DOHH2 (cell line): ENCODE measurements around the gene ZBTB4.

Experiments used
- H3F3A ChIP-seq: fragments of 200-600 bp; sonication (generic), shearing (Covaris generic); 2 replicates; pipeline ENCODE4 v1.6.0; 2016; ENCODE audit warnings: antibody characterized with exemption, mild to moderate bottlenecking; ENCODE audit not compliant: control insufficient read depth, insufficient read depth
- H3K27ac ChIP-seq: fragments of 200-600 bp; sonication (generic); 2 replicates; pipeline ENCODE4 v1.5.1; 2014; ENCODE audit warnings: low read depth, mild to moderate bottlenecking, low read length, moderate library complexity
- H3K27me3 ChIP-seq: fragments of 200-600 bp; sonication (generic); 2 replicates; pipeline ENCODE4 v1.6.1; 2014; ENCODE audit warnings: mild to moderate bottlenecking, low read length, mixed read lengths; ENCODE audit not compliant: control insufficient read depth
- H3K36me3 ChIP-seq: fragments of 200-600 bp; sonication (generic); 2 replicates; pipeline ENCODE4 v1.6.1; 2014; ENCODE audit warnings: mild to moderate bottlenecking, low read length, moderate library complexity, mixed read lengths; ENCODE audit not compliant: control insufficient read depth
- H3K4me1 ChIP-seq: fragments of 200-600 bp; sonication (generic); 2 replicates; pipeline ENCODE4 v1.6.1; 2014; ENCODE audit warnings: mild to moderate bottlenecking, low read length, mixed read lengths; ENCODE audit not compliant: control insufficient read depth
- H3K4me2 ChIP-seq: fragments of 200-600 bp; sonication (generic); 2 replicates; pipeline ENCODE4 v1.6.0; 2014; ENCODE audit warnings: mild to moderate bottlenecking, low read length, moderate library complexity
- H3K4me3 ChIP-seq: fragments of 200-600 bp; sonication (generic); 2 replicates; pipeline ENCODE4 v1.5.1; 2014; ENCODE audit warnings: mild to moderate bottlenecking, low read length, mixed read lengths
- H3K79me2 ChIP-seq: fragments of 200-600 bp; sonication (generic); 2 replicates; pipeline ENCODE4 v1.6.1; 2014; ENCODE audit warnings: mild to moderate bottlenecking, low read length, mixed read lengths; ENCODE audit not compliant: control insufficient read depth
- H3K9me2 ChIP-seq: fragments of 200-600 bp; sonication (generic); replicated peaks from 2 replicates; pipeline ENCODE4 v1.6.1; 2014; ENCODE audit warnings: mild to moderate bottlenecking, low read length, mixed read lengths; ENCODE audit not compliant: control insufficient read depth
- H3K9me3 ChIP-seq: fragments of 200-600 bp; sonication (generic); 2 replicates; pipeline ENCODE4 v1.6.1; 2014; ENCODE audit warnings: antibody characterized with exemption, low read length, mixed read lengths; ENCODE audit not compliant: control insufficient read depth, insufficient read depth
- H4K20me1 ChIP-seq: fragments of 200-600 bp; sonication (generic); 2 replicates; pipeline ENCODE4 v1.6.0; 2014; ENCODE audit warnings: low read depth, mild to moderate bottlenecking, antibody characterized with exemption, low read length, moderate library complexity; ENCODE audit not compliant: control insufficient read depth, insufficient read depth
- EZH2phosphoT487 ChIP-seq: fragments of 200-600 bp; sonication (generic); IDR thresholded peaks from 2 replicates; pipeline ENCODE4 v1.6.1; 2017; ENCODE audit warnings: borderline replicate concordance, mild to moderate bottlenecking, antibody characterized with exemption, low read length, moderate library complexity, mixed read lengths
- TF ChIP-seq, protein P1 (sequence below): fragments of 200-600 bp; sonication (generic); IDR thresholded peaks from one replicate; pipeline ENCODE4 v1.5.1; 2014; ENCODE audit warnings: antibody characterized with exemption, mild to moderate bottlenecking, low read depth, low read length; ENCODE audit not compliant: poor library complexity, severe bottlenecking

The ZBTB4 gene

DNA sequence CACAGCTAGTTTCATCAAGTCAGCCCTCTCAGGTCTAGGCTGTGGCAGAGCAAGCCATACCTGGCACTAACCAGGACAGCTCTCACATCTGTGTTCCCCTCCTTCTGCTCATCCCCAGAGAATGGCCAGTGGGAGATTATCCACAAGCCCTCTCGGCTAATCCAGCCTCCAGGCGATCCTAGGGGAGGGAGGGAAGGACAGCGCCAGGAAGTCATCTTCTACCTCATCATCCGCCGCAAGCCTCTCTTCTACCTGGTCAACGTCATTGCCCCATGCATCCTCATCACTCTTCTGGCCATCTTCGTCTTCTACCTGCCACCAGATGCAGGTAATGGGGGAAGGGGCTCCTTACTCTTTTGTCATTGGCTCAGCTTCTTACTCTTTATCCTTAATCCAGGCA is 31.0 kb downstream of the ZBTB4 start:
- Histone ChIP-seq H3K4me3 (no peak overlapping the region), H3K79me2 (no peaks in the 10 kb centered on the region), H3K27ac (no peak overlapping the region), H3K27me3 (peaks cover 31% of the 10 kb centered on the region), H3K9me2 (no peaks in the 10 kb centered on the region), H4K20me1 (no peaks in the 10 kb centered on the region; the same call in 1 of the 2 replicates), H3K36me3 (no peaks in the 10 kb centered on the region), H3F3A (no peaks in the 10 kb centered on the region), H3K4me2 (no peak overlapping the region), H3K9me3 (no peaks in the 10 kb centered on the region), H3K4me1 (peaks cover 14% of the 10 kb centered on the region)
- TF ChIP-seq, protein P1, sequence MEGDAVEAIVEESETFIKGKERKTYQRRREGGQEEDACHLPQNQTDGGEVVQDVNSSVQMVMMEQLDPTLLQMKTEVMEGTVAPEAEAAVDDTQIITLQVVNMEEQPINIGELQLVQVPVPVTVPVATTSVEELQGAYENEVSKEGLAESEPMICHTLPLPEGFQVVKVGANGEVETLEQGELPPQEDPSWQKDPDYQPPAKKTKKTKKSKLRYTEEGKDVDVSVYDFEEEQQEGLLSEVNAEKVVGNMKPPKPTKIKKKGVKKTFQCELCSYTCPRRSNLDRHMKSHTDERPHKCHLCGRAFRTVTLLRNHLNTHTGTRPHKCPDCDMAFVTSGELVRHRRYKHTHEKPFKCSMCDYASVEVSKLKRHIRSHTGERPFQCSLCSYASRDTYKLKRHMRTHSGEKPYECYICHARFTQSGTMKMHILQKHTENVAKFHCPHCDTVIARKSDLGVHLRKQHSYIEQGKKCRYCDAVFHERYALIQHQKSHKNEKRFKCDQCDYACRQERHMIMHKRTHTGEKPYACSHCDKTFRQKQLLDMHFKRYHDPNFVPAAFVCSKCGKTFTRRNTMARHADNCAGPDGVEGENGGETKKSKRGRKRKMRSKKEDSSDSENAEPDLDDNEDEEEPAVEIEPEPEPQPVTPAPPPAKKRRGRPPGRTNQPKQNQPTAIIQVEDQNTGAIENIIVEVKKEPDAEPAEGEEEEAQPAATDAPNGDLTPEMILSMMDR: no peak
- TF ChIP-seq EZH2phosphoT487: no peak

DNA sequence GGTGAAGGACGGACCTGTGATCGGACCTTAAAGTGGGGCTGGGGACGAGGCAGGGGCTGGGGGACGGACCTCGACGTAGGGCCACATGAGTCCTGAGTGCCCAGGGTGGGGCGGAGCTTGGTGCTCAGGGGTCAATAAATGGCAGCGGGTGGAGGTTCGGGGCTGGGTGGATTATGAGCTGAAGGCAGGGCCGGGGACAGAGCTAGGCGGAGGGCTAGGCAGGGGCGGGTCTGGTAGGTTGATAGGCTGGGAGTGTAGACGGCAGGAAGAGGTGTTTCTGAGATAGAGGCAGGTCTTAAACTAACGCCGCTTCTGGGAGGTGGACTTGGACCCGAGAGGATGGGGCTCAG is 33.8 kb downstream of the ZBTB4 start:
- TF ChIP-seq EZH2phosphoT487: no peak; the same call in 1 of the 2 replicates
- TF ChIP-seq, protein P1: no peak
- H3K4me3 ChIP-seq: peak overlapping the region; percentile 35; the same call in 1 of the 2 replicates
- no peaks in the 10 kb centered on the region for H3K79me2 ChIP-seq
- peak overlapping the region; percentile 53 for H3K4me2 ChIP-seq
- H3F3A ChIP-seq: no peaks in the 10 kb centered on the region
- H4K20me1 ChIP-seq: no peaks in the 10 kb centered on the region; the same call in 1 of the 2 replicates
- H3K27ac ChIP-seq: no peak overlapping the region
- H3K9me2 ChIP-seq: no peaks in the 10 kb centered on the region
- H3K27me3 ChIP-seq: peaks cover 46% of the 10 kb centered on the region
- no peaks in the 10 kb centered on the region for H3K36me3 ChIP-seq
- no peaks in the 10 kb centered on the region for H3K9me3 ChIP-seq
- H3K4me1 ChIP-seq: peaks cover 18% of the 10 kb centered on the region

- H3K4me1 ChIP-seq: peaks cover 24% of the 10 kb centered on the region
- peak within 1 kb of the TSS; percentile 53 for H3K4me2 ChIP-seq
- H3F3A ChIP-seq: no peaks in the 10 kb centered on the region
- peaks cover 52% of the 10 kb centered on the region for H3K27me3 ChIP-seq
- H3K9me2 ChIP-seq: no peaks in the 10 kb centered on the region
- no peak within 1 kb of the TSS for H3K27ac ChIP-seq
- no peaks in the 10 kb centered on the region for H3K36me3 ChIP-seq
- no peaks in the 10 kb centered on the region for H3K9me3 ChIP-seq
- no peaks in the 10 kb centered on the region; the same call in 1 of the 2 replicates for H4K20me1 ChIP-seq
- H3K79me2 ChIP-seq: no peaks in the 10 kb centered on the region
- H3K4me3 ChIP-seq: peak within 1 kb of the TSS; percentile 35; the same call in 1 of the 2 replicates
- TF ChIP-seq, protein P1: no peak
- no peak; the same call in 1 of the 2 replicates for TF ChIP-seq EZH2phosphoT487
These were observed 34.5 kb downstream of the ZBTB4 start, which contains the start of gene CHRNB1 for GRCh38 chr17:7444682-7445618. CHRNB1 (plus strand) TSS chr17:7445061; CDS start chr17:7445128, 67 bp downstream.
